ENCODE results near the gene GNAT1. TPM values are rescaled to one million over a fixed set of nuclear protein-coding genes. Genes with fewer than 3 reads are reported as not detected.

The GNAT1 gene
- total RNA-seq, 1 experiment from 2014 or later: 0.50 TPM

DNA sequence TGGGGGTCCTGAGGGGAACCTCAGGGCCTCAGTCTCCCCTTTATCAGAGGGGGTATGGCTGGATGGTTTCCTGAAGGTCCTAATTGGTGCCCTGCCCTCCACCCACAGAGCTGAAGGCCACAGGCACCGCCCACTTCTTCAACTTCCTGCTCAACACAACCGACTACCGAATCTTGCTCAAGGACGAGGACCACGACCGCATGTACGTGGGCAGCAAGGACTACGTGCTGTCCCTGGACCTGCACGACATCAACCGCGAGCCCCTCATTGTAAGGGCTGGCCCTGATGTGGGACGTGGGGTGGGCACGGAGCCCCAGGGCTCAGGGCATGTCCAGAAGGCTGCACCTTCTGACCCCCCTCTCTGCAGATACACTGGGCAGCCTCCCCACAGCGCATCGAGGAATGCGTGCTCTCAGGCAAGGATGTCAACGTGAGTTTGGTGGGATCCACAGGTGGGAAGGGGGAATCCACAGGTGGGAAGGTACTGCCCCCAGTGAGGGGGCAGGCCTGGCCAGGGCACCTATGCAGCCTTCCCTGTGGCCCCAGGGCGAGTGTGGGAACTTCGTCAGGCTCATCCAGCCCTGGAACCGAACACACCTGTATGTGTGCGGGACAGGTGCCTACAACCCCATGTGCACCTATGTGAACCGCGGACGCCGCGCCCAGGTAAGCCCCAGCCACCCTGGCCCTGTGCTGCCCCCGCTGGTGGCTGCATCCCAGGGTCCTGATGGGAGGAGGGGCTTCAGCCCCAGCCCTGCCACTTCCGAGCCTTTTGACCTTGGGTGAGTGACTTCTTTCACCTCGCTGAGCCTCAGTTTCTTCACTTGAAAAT, 17.5 kb upstream of the GNAT1 start:
- TF ChIP-seq, protein P1, sequence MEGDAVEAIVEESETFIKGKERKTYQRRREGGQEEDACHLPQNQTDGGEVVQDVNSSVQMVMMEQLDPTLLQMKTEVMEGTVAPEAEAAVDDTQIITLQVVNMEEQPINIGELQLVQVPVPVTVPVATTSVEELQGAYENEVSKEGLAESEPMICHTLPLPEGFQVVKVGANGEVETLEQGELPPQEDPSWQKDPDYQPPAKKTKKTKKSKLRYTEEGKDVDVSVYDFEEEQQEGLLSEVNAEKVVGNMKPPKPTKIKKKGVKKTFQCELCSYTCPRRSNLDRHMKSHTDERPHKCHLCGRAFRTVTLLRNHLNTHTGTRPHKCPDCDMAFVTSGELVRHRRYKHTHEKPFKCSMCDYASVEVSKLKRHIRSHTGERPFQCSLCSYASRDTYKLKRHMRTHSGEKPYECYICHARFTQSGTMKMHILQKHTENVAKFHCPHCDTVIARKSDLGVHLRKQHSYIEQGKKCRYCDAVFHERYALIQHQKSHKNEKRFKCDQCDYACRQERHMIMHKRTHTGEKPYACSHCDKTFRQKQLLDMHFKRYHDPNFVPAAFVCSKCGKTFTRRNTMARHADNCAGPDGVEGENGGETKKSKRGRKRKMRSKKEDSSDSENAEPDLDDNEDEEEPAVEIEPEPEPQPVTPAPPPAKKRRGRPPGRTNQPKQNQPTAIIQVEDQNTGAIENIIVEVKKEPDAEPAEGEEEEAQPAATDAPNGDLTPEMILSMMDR (IDR thresholded peaks at IDR 0.05; ENCODE audit: insufficient read depth in 1 of 2, low read depth in 1 of 2, low read length in 1 of 2, severe bottlenecking in 1 of 2, unreplicated experiment in 1 of 2): peak in 1 of 2 experiments; percentile 3
- Histone ChIP-seq H3K27me3 (replicated peaks; ENCODE audit: control insufficient read depth, insufficient read depth, low read length) (no peaks in the 10 kb centered on the region), H3K9me3 (no peaks in the 10 kb centered on the region), H3K4me1 (peaks cover 2% of the 10 kb centered on the region), H3K36me3 (ENCODE audit: control insufficient read depth, insufficient read depth, low read length) (no peaks in the 10 kb centered on the region), H3K4me3 (ENCODE audit: low read depth, low read length) (no peak overlapping the region)
- Mint-ChIP-seq H3K27me3 (ENCODE audit: insufficient read depth, unreplicated experiment) (no peaks in the 10 kb centered on the region), H3K4me3 (ENCODE audit: unreplicated experiment) (no peak overlapping the region), H3K36me3 (ENCODE audit: insufficient read depth, unreplicated experiment) (no peaks in the 10 kb centered on the region), H3K4me1 (ENCODE audit: low read depth, unreplicated experiment) (no peaks in the 10 kb centered on the region), H3K9me3 (ENCODE audit: unreplicated experiment) (no peaks in the 10 kb centered on the region), H3K27ac (ENCODE audit: unreplicated experiment) (no peak overlapping the region)
- DNase-seq: no peak
- CTCF ChIA-PET: no interaction called here
- POLR2A ChIA-PET: no interaction called here
- intact Hi-C loops (cut with micrococcal nuclease; ENCODE audit: unreplicated experiment): no loop called here
- BruUV-seq (replicated peaks): no TSS peak

GRCh38 chr3:50174517-50174895, 16.9 kb upstream of the GNAT1 start:
- Histone ChIP-seq H3K36me3 (ENCODE audit: control insufficient read depth, insufficient read depth, low read length) (no peaks in the 10 kb centered on the region), H3K4me3 (ENCODE audit: low read depth, low read length) (no peak overlapping the region), H3K9me3 (no peaks in the 10 kb centered on the region), H3K27me3 (replicated peaks; ENCODE audit: control insufficient read depth, insufficient read depth, low read length) (no peaks in the 10 kb centered on the region), H3K4me1 (peaks cover 8% of the 10 kb centered on the region)
- Mint-ChIP-seq H3K27ac (ENCODE audit: unreplicated experiment) (no peak overlapping the region), H3K27me3 (ENCODE audit: insufficient read depth, unreplicated experiment) (no peaks in the 10 kb centered on the region), H3K9me3 (ENCODE audit: unreplicated experiment) (no peaks in the 10 kb centered on the region), H3K36me3 (ENCODE audit: insufficient read depth, unreplicated experiment) (no peaks in the 10 kb centered on the region), H3K4me1 (ENCODE audit: low read depth, unreplicated experiment) (peaks cover 2% of the 10 kb centered on the region), H3K4me3 (ENCODE audit: unreplicated experiment) (no peak overlapping the region)
- no peak for DNase-seq
- intact Hi-C loops (cut with micrococcal nuclease; ENCODE audit: unreplicated experiment): no loop called here
- TF ChIP-seq, protein P1 (IDR thresholded peaks at IDR 0.05; ENCODE audit: insufficient read depth in 1 of 2, low read depth in 1 of 2, low read length in 1 of 2, severe bottlenecking in 1 of 2, unreplicated experiment in 1 of 2): no peak
- ChIA-PET POLR2A (no interaction called here), CTCF (interaction anchor here (1.2 kb wide), 1 partner anchor 14 kb away, joined by 4 read pairs; no protein-coding TSS in a partner anchor)
- BruUV-seq (replicated peaks): no TSS peak

- intact Hi-C loops (cut with micrococcal nuclease; ENCODE audit: unreplicated experiment): no loop called here
- H3K27me3 Mint-ChIP-seq (ENCODE audit: insufficient read depth, unreplicated experiment): no peaks in the 10 kb centered on the region
- H3K4me3 Mint-ChIP-seq (ENCODE audit: unreplicated experiment): no peak overlapping the region
- POLR2A ChIA-PET: no interaction called here
- TF ChIP-seq, protein P1 (IDR thresholded peaks at IDR 0.05; ENCODE audit: insufficient read depth in 1 of 2, low read depth in 1 of 2, low read length in 1 of 2, severe bottlenecking in 1 of 2, unreplicated experiment in 1 of 2): no peak
- Histone ChIP-seq H3K27me3 (replicated peaks; ENCODE audit: control insufficient read depth, insufficient read depth, low read length) (no peaks in the 10 kb centered on the region), H3K4me1 (peaks cover 14% of the 10 kb centered on the region), H3K36me3 (ENCODE audit: control insufficient read depth, insufficient read depth, low read length) (no peaks in the 10 kb centered on the region), H3K9me3 (no peaks in the 10 kb centered on the region), H3K4me3 (ENCODE audit: low read depth, low read length) (no peak overlapping the region)
- no peak overlapping the region for H3K27ac Mint-ChIP-seq (ENCODE audit: unreplicated experiment)
- H3K36me3 Mint-ChIP-seq (ENCODE audit: insufficient read depth, unreplicated experiment): no peaks in the 10 kb centered on the region
- no TSS peak for BruUV-seq (replicated peaks)
- CTCF ChIA-PET: interaction anchor here (1.2 kb wide), 1 partner anchor 14 kb away, joined by 4 read pairs; no protein-coding TSS in a partner anchor
- DNase-seq: no peak
- H3K9me3 Mint-ChIP-seq (ENCODE audit: unreplicated experiment): no peaks in the 10 kb centered on the region
- peaks cover 8% of the 10 kb centered on the region for H3K4me1 Mint-ChIP-seq (ENCODE audit: low read depth, unreplicated experiment)
Measured at GRCh38 chr3:50174947-50175524, 16.4 kb upstream of the GNAT1 start.
